CD4-positive, alpha-beta T cell treated with Interferon gamma for 1 hour (primary cell): ENCODE data around the gene KRT78.

Experiments
- DNase-seq: peaks from one replicate; pipeline ENCODE4 v3.0.0-alpha.2; 2020

The KRT78 gene

DNA sequence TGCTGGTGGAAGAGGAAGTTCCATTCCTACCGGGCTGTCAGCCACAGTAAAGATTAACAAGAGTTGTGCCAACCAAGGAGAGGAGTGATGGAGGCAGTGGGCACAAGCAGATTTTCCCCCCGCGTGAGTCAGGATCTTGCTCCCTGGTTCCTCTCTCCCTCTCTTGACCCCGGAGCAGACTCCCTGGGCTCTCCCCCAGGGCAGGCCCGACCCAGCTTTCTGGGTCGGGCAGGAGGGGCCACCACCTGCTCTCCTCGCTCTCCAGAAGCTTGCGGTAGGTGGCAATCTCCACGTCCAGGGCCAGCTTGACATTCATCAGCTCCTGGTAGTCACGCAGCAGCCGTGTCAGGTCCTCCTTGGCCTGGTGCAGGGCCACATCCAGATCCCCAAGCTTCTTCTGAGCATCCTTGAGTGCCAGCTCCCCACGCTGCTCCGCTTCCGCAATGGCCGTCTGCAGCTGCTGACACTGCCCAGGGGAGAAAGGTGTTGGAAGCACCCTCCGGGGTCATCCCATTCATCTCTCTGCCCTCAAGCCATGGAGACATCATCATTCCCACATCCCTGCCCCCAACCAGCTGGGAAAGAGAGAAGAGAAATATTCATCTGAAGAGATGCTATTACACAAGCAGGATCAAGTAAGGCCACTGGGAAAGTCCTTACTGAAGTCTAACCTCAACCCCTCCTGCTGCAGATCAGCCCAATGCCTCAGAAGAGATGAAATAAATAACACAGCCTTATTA is 25.9 kb downstream of the KRT78 start:
- no peak for DNase-seq

DNA sequence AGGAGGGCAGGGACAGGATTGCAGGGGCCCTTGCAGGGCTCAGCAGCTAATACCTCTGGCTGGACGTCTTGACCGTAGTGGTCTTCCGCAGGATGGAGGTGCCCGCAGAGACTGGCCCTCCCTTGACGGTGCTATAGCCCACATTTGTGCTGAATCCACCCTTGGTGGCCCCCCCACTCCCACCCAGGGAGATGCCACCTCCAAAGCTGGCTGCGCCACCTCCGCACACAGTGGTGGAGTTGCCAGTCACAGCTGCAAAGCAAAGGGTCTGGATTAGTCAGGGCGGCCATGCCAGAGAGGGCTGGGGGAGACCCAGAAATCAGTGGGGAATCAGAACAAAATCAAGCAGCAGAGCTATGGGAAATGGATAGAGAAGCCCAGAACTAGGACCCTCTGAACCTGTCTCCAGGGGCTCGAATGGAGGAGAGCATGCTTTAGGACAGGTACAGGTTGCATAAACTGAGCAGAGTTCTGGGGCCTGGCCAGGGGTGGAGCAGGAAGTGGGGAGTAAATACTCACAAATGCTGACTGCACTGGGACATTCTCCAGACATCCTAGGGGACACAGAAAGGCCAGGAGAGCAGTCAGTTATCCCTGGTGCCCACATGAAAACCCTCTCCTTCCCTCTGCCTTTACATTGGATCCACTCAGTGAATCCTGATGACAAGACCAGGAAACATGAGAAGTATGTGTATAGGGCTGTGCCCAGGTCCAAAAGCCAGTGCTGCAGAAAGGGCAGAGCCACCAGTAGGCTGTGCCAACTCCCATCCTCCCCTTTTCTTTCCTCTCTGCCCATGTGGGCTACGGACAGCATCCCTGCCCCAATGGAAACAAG is 26.8 kb downstream of the KRT78 start:
- DNase-seq: no peak

DNA sequence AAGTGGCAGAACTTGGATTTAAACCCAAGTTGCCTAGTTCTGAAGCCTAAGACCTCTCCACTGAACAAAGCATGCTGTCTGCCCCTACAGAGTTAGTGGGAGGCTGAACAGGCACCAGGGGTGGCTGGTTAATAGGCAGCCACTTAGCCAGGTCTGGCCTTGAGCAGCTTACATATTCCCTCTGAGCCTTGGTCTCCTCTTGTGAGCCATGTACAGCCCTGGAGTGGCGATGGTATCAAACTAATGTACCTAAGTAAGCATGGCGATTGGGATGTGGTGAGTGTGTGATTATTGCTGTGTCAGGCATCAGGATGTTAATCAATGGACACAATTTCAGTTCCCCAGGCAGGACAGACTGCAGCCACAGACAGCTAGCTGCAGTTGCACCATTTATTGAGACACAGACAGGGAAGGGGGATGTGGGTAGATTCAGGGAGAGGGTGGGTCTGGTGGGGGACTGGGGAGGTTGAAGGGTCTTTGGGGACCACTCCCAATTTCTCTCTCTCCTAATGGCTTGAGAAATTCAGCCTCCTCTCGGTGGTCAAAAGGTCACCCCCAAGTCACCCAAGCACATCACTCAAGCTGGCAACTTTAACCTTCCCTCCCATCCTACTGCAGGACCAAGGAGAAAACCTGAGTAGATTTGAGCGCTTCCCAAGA is 27.6 kb downstream of the KRT78 start:
- DNase-seq: no peak

DNA sequence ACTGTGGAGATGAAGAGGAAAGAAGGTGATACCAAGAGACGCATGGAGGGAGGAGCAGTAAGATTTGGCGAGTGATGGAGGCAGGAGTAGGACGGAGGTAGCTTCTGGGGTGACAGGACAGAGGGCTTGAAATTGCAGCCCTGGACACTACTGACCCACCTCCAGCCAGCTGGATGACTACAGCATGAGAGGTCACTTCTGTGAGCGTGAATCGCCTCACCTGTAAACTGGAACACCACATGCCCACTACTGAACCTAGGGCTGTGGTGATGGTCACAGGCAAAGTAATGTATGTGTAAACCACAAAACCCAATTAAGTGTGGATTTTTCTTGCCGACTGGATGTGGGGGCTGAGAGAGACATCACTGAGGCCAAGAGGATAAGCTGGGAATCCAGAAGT is 28.3 kb downstream of the KRT78 start:
- no peak for DNase-seq

DNA sequence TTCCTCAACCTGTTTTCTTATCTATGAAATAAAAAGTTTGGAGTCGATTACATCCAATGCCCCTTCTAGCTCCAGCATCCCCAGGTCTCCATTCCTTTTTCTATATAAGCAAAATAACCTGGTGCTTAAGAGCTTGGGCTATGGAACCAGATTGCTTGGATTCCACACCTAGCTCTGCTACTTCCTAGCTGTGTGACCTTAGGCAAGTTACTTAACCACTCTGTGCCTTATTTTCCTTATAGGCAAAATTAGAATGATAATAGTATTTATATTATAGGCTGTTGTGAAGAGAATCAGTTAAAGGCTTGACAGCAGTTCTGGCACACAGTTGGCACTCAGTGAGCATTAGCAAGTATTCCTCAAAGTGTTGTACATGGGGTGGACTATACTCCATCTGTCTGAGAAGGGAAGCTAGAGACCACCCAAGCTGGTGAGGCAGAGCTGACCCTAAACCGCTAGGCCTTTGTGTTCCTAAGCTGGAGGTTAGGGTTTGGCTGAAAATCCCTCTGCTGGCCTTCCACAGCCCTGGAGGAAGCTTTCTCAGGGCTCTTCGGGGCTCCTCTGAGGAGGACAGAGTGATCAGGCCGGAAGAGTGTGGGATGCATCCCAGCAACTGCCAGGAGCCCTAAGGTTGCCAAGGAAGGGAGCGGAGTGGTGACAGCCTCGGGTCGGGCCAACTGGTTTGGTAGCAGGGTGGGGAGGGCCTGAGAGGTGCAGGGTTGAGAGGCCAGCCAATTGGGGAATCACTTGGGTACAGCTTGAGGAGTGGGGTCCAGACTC is 28.9 kb downstream of the KRT78 start:
- DNase-seq: no peak

DNA sequence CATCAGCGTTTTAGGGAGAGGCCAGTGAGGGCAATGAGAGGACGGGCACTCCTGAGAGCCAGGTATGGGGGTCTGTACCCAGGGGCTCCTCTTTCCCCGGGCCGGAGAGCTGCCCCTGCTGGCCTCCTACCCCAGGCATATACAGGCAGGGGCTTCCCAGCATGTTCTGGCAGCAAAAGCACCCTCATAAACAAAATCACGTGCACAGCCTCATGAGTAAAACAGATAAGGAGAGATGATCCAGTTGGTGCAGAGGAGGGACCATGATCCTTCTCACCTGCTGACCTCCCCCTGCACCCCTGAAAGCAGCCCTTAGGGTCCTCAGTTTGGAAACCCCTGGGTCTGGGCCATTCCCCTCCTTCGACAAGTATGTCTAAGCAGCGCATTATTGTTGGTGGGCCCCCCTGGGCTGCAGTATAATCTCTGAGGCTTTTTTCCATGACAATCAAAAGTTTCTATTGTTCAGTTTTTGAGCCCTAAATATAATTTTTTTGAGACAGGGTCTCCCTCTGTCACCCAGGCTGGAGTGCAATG is 29.8 kb downstream of the KRT78 start:
- no peak for DNase-seq

DNA sequence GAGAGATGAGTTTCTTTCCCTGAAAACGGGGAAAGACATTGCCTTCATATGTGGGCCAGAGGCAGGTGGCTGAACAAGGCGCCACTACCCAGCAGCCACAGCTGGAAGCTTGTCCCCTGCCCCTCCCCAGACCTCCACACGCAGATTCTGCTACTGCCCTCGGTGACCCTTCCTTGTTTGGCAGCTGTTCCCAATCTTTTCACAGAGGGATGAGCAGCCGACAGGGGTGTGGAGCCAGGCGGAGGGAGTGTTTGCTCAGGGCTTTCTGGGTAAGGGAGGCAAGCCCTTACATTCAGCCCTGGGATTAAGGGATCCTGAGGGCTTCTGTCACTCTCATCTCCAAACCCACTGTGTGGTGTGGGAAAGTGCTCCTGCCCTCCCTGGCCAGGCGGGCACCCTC is 30.4 kb downstream of the KRT78 start:
- no peak for DNase-seq

DNA sequence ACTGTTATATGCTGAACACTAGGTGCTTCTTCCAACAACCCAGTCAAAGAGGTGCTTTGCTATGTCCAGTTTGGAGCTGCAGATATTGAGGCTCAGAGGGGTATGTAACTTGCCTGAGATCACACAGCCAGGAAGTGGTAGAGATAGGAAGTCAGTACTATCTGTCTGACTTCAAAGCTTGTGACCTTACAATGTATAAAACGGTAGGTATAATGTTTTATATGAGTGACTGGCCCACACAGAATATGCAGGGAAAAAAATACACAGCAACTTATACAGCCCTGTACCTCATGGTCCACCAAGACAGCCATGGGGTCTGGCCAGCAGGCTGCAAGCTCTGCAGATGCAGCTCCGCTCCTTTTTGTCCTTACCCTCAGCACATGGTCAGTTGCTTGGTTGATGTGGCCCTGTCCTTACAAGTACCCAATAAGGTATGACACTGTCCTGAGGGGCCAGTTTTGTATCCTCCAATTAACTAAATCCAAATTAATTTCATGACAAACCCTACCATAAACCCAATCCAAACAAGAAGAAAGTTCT is 31.0 kb downstream of the KRT78 start:
- DNase-seq: no peak

DNA sequence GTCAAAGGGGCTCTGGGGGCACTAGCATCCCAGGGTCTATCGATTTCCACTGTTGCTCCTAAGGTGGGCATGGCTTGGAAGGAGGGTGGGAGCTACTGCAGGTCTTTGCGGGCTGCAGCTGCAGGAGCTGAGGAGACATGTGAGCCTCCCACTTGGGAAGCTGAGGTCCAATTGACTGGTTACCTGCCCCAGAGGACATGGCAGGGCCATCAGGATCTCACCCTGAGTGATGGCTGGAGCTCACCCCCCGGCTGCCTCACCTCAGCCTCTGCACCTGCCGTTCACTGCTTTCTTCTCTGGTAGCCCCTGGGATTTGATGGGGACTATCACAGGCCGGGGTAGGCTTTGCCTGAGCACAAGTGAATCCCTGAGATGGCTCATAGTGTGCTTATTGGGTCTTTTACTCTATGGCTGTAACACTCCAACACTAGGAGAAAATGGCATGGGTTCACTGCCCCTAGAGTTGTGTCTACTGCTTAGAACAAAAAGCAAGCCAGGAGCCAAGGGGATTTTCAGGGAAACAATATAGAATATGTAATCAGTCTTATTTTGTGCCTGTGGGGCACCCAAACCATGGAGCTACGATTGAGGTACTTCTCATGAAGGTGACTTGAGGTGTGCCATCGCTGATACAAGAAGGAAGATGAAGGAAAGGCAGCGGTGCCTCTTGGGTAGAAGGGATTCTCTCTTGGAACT is 31.6 kb downstream of the KRT78 start:
- no peak for DNase-seq

DNA sequence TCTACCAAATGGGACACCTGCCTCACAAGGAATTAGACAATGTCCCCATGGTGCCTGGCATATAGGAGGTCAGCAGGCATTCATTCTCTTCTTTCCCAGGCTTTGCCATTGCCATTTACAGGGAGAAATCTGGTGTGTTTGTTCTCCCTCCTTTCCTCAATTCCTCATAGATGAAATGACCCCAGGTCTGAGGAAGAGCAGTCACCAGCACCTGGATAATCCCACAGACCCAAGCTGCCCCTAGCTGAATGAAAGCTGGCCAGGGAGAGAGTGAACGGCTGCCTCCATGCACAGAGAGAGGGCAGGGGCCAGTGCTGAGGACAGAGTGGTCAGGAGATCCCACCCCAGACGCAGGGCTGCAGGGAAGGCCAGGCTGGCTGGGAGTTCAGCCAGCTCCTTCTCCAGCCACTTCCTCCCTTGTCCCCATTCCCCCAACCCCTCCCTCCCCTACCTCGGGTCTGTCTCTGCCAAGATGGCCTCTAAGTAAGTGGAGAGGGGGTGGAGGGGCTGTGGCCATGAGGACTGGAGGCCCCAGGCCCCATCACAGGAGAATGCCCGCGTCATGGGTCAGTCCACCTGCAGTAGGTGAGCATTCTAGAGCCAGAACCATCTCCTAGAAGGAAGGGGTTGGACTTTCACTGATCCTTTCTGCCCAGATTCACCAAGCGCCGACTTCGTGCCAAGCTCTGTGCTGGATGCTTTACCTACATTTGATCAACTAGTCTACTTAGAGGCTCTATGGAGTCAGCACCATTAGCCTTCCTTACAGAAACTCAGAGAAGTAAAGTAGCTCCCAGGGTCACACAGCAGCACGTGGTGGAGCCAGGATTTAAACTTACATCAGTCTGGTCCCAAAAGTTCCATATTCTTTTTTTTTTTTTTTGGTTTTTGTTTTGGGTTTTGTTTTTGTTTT is 32.9 kb downstream of the KRT78 start:
- DNase-seq: no peak

DNA sequence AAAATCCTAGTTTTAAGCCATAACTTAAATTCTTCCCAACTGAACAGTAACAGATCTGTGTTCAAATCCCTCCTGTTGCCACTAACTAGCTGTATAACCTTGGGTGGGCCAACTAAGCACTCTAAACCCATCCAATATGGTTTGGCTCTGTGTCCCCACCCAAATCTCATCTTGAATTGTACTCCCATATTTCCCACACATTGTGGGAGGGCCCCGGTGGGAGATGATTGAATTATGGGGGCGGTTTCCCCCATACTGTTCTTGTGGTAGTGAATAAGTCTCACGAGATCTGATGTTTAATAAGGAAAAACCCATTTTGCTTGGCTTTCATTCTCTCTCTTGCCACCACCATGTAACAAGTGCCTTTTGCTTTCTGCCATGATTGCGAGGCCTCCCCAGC is 33.6 kb downstream of the KRT78 start:
- no peak for DNase-seq

DNA sequence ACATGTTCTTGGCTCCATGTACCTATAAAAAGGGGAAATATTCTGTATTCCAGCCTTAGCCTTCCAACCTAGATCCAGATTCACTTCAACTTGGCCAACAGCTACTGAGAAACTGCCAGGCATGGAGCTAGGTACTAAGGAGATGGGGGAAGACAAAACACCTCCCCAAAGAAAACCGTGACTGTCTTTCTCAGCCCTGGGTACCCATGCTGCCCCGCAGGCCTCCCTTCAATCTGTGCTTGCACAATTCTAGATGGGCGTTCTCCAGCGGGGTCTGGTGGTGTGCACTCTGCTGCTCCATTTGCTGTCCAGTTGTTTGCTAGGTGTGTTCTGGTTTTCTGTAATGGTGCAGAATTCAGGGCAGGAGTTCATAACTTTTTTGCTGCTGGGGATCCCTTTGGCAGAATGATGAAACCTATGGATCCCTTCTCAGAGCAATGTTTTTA is 34.1 kb downstream of the KRT78 start:
- no peak for DNase-seq

DNA sequence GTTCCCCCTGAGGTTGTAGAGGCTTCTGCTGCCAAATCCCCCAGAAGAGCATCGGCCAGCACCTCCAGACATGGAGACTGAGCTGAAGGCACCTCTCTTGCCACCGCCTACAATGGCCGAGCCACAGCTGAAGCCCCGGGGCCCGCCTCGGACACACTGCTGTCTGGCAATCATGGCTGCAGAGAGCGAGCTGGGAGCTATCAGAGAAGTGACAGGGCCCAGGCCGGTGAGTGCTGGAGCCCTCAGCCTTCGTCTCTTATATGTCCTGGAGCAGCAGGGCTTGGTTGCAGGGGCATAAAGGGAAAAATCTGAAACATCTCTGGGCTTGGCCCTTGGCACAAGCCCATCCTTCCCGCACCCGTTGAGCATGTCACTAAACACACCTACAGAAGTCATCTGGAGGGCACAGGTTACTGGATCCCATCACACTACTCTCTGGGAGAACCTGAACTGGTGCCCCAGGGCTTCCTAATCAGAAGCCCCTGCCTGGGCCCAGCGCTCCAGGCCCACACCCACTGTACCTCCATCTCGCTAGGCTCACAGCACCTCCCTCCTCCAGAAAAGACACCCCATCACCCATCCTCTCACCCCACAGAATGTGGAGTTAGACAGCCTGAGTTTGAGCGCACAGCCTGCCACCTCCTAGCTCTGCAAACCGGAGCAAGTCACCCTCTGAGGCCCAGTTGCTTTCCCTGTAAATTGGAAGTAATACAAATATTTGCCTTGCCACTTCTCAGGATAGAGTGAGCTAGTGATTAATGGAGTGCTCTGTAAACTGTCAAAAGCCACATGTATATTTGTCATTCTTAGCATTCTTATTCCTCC is 34.7 kb downstream of the KRT78 start, which contains the start of gene KRT4:
Gene KRT4, minus strand, starts transcription at position 232 of the 825 bp plus-strand sequence. Its CDS starts 58 bp downstream, at position 174.
- DNase-seq: no peak

DNA sequence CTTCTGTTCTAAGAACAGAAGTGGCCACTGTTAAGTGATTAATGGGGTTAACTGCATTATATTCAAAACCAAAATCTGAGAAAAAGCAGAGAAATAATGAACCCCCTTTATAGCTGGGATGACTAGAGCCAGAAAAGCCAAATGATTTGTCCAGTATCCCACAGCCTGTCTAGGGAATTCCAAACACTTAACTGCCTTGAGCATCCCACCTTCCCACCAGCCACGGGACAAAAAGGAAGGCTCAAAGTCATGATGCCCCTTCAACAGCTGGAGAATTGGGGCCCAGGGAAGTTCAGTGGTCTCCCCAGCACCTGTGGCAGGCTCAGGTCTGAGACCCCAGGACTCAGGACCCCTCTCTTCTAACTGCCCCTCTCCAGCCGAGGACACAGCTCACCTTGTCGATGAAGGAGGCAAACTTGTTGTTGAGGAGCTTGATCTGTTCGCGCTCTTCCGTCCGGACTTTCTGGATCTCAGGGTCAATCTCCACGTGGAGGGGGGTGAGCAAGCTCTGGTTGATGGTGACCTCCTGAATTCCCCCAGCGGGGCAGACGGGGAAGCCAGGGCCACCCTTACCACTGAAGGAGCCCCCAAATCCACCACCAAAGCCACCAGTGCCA is 35.5 kb downstream of the KRT78 start:
- no peak for DNase-seq

DNA sequence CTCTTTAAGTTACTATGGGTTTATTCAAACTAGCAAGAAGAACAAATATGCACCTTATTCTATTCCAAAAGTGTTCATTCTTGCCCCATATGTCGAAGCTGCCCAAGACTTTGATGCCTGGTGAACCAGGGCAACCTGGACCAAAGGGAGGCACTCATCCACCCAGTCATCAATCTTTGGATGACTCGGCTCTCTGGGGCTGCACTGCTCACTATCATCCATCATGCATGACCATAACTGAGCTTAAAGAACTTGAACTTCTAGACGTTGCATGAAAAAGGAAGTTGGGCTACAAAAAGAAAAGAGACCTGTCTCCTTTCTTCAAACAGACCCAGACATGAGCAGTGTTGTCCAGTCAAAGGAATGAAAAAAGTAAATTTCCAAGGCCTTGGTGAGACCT is 36.0 kb downstream of the KRT78 start:
- no peak for DNase-seq

DNA sequence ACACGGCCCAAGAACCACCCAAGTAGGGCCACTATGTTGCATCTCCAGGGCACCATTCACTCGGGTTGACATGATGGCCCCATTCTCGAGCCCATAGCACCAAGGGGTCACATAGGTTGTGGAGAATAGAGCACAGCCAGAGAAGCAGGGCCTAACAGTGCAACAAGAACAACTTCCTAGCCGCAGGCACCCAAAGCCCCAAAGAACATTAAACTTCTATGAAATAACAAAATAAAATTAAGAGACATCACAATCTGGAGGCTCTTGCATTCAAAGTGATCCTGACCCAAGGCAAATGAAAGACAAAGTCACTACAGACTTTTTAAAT is 36.8 kb downstream of the KRT78 start:
- no peak for DNase-seq

DNA sequence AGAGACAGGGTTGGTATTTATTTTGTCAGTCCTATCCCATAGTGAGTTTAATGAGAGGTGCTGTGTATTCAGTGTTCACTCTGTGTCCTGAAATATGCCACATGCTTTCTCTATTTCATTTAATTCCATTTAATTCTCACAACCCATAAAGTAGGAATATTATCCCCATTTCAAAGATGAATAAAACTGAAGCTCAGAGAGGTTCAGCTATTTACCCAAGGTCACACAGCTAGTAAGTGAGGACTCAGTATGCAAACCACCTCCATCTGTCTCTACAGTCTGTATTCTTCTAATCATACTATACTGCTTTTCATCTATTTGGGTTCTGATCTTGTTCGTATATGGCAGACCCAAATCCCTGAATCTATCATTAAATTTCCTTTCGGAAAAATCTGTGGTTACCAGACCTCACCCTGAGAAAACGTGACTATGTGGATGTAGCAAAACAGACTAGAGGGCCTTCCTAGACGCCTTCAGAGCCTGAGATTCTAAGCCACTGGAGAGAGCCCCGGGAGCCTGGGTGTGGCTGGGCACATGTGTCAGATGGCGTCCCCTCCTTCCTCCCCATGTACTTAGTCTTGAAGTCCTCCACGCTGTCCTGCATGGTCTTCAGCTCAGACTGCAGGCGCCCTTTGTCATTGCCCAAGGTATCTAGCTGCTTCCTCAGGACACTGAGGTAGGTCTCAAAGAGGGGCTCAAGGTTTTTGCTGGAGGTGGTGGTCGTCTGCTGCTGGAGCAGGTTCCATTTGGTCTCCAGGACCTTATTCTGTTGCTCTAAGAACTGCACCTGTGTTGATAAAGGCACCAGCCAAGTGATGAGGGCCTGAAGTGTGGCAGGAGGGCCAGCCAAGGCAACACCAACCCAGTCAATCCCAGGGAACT is 37.4 kb downstream of the KRT78 start:
- no peak for DNase-seq

DNA sequence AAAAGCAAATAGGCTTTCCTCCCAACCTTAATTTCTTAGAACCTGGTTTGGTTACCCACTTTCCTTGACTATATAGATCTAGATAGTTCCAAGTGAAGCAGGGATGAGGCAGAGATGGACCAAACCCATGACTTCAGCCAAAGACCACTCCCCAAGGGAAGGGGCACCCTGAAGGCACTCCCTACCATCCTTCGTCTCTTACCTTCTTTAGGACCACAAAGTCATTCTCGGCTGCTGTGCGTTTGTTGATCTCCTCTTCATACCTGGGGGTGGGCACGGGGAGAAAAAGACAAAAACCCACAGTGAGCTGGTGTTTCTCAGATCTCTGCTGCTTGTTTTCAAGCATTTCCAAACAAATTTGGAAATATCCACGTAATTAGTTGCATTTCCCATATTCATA is 38.2 kb downstream of the KRT78 start:
- no peak for DNase-seq
